LNCaP clone FGC (cell line): Measurements from ENCODE around the gene ACP7.

Source experiments
- DNase-seq: peaks from one replicate; pipeline ENCODE4 v3.0.0-alpha.2; 2011; ENCODE audit warnings: low read depth
- H3K4me3 ChIP-seq: 2 replicates; pipeline ENCODE4 v1.5.1; 2011; ENCODE audit warnings: mild to moderate bottlenecking, low read depth, low read length, control low read depth
- TF ChIP-seq, protein P1 (sequence below): IDR thresholded peaks from 2 replicates; pipeline ENCODE4 v1.5.1; 2012; ENCODE audit warnings: mild to moderate bottlenecking; ENCODE audit not compliant: control insufficient read depth, insufficient read depth; ENCODE audit errors: extremely low read depth

Gene ACP7

DNA sequence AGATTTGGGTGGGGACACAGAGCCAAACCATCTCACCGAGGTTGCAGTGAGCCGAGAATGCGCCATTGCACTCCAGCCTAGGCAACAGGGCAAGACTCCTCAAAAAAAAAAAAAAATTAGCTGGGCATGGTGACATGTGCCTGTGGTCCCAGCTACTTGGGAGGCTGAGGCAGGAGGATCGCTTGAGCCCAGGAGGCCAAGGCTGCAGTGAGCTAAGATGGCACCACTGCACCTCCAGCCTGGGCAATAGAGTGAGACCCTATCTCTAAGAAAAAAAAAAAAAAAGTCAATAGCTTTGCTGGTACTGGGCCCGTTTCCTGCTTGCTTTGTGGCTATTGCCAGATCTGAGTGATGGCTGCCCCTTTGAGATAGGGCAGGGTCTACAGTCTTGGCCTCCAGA lies 13.1 kb downstream of the ACP7 start:
- no peak for DNase-seq
- H3K4me3 ChIP-seq, result no peak overlapping the region
- TF ChIP-seq, protein P1, sequence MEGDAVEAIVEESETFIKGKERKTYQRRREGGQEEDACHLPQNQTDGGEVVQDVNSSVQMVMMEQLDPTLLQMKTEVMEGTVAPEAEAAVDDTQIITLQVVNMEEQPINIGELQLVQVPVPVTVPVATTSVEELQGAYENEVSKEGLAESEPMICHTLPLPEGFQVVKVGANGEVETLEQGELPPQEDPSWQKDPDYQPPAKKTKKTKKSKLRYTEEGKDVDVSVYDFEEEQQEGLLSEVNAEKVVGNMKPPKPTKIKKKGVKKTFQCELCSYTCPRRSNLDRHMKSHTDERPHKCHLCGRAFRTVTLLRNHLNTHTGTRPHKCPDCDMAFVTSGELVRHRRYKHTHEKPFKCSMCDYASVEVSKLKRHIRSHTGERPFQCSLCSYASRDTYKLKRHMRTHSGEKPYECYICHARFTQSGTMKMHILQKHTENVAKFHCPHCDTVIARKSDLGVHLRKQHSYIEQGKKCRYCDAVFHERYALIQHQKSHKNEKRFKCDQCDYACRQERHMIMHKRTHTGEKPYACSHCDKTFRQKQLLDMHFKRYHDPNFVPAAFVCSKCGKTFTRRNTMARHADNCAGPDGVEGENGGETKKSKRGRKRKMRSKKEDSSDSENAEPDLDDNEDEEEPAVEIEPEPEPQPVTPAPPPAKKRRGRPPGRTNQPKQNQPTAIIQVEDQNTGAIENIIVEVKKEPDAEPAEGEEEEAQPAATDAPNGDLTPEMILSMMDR, result no peak

DNA sequence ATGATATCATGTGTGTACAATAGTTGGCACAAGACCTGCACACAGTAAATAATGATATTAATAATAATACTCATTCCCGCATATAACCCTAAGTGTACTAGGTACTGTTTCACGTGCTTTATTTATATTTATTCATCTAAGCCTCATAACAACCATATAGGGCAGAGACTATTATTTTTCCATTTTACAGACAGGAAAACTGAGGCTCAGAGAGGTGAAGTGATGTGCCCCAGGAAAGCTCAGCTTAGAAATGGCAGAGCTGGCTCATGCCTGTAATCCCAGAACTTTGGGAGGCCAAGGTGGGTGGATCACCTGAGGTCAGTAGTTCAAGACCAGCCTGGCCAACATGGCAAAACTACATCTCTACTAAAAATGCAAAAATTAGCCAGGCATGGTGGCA lies 13.6 kb downstream of the ACP7 start:
- DNase-seq, result no peak
- TF ChIP-seq, protein P1, result no peak
- H3K4me3 ChIP-seq, result no peak overlapping the region

DNA sequence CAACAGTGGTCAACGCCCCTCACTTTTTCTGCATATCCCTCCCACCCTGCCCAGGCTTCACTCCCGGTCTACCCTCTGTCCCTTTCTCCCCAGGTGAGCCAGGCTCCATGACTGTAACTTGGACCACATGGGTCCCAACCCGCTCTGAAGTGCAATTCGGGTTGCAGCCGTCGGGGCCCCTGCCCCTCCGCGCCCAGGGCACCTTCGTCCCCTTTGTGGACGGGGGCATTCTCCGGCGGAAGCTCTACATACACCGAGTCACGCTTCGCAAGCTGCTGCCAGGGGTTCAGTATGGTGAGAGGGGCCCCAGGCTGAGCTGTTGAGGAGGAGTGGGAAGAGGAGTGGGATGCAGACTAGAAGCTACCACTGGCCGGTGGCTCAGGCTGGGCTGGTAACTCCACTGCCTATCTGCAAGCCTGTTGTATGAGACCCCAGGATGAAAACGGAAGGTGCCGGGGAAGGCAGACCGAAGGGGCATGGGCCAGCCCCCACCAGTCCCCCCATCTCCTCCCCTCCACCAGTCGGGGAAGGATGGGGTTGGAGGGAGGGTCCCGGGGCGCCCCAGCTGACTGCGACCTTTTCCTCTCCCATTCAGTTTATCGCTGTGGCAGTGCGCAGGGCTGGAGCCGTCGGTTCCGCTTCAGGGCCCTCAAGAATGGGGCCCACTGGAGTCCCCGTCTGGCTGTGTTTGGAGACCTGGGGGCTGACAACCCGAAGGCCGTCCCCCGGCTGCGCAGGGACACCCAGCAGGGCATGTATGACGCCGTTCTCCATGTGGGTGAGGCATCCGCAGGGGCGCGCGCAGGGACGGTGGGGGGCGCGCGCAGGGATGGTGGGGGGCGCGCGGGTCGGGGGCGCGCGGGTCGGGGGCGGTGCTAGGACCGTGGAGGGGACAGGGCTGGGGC lies 14.4 kb downstream of the ACP7 start:
- H3K4me3 ChIP-seq, result no peak overlapping the region
- DNase-seq, result no peak
- TF ChIP-seq, protein P1, result no peak

DNA sequence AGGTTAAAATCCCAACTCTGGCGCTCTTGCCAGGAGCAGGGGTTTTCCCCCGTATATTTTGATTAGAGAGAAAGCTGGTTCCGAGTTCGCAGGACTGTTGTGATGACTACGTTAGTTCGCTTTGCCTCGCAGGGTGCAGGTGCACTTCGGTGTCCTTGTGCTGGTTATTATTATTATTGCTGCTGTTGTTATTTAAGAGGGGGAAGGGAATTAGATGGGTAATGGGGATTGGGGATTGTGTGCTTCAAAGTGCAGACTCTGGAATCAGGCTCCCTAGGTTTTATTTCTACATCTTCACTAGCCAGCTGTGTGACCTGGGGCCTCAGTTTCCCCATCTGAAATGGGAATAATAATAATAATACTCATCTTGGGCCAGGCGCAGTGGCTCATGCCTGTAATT lies 15.2 kb downstream of the ACP7 start:
- TF ChIP-seq, protein P1, result no peak
- no peak for DNase-seq
- no peak overlapping the region for H3K4me3 ChIP-seq

DNA sequence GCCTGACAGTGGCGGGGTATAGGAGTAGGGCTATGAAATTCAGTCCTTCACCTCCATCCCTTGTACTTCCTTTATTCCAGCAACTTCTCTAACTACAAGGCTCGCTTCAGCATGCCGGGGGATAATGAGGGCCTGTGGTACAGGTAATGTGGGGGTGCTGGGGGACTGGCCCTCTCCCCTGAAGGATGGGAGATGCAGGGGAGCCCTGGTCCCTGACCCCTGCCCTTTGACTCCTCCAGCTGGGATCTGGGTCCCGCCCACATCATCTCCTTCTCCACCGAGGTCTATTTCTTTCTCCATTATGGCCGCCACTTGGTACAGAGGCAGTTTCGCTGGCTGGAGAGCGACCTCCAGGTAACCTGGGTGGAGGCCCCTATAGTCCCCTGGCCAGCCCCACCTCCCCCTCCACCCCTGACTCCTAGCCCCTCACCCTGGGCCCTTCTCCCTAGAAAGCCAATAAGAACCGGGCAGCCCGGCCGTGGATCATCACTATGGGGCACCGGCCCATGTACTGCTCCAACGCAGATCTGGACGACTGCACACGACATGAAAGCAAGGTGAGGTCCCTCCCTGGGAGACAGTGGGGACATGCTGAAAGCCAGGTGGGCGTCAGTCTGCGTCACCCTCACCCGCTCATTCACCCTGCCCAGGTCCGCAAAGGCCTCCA lies 16.5 kb downstream of the ACP7 start:
- H3K4me3 ChIP-seq, result no peak overlapping the region
- TF ChIP-seq, protein P1, result no peak
- no peak for DNase-seq

DNA sequence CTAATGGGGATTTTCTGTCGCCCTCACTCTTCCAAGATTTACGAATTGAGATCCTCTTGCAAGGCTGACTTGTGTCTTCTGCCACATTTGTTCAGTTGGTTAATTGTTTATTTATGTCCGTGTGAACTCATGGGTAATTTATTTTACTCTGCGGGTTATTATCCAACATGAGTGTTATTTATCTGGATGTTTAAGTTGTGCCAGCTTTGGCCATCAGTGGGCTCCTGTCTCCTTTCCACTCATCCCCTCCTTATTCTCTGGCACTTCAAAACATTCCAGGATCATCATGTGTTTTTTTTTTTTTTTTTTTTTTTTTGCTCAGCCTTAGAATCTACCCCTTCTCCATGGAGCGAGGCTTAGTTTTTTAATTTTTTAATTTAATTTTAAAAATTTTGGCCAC lies 19.0 kb downstream of the ACP7 start:
- H3K4me3 ChIP-seq, result no peak overlapping the region
- DNase-seq, result no peak
- TF ChIP-seq, protein P1, result no peak
